Mucosa of gallbladder (tissue), 1 donor: Measurements from ENCODE around the gene JCAD. TPM values are rescaled to one million over a fixed set of nuclear protein-coding genes. Genes with fewer than 3 reads are reported as not detected.
"Not testable (repeated sequence)": the region's sequence is repeated elsewhere in the genome, so short reads cannot be mapped to it uniquely, and the experiment has no call there.

Experiments used
- DNase-seq: peaks from one replicate; pipeline ENCODE4 v3.0.0-alpha.2; 2020; ENCODE audit warnings: low spot score
- total RNA-seq: library from RNA; stranded (reverse); gene quantifications from one replicate; pipeline ENCODE4 v1.2.1, GENCODE V29; 2021
- donor health status: DM: no; HTN: no; CAD: no.

Gene JCAD
- total RNA-seq, 1 donor from 2014 or later: 25.8 TPM

DNA sequence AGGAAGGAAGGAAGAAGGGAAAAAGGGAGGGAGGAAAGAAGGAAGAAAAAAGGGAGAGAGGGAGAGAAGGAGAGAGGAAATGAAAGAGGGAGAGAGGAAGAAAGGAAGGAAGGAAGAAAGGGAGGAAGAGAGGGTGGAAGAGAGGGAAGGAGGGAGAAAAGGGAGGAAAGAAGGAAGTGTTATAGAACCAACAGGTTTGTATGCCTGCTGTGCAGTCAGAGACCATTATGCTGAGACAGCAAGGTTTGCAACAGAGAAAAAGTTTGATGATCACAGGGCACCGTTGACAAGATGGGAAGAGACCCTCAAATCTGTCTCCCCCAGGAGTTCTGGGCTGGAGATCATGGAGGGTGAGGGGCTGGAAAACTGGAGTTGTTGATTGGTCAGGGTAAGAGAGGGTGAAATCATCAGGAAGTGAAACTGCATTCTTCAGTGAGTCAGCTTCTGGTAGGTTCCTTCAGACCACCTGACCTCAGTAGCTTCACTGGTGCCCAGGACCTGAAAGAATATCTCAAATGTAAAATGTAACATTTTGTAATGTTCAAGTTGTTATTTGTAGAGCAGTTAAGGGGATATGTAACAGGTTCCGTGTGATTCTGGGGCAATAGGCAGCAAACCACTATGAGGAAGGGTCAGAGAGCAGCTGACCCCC lies 76.3 kb downstream of the JCAD start:
- DNase-seq: no peak

DNA sequence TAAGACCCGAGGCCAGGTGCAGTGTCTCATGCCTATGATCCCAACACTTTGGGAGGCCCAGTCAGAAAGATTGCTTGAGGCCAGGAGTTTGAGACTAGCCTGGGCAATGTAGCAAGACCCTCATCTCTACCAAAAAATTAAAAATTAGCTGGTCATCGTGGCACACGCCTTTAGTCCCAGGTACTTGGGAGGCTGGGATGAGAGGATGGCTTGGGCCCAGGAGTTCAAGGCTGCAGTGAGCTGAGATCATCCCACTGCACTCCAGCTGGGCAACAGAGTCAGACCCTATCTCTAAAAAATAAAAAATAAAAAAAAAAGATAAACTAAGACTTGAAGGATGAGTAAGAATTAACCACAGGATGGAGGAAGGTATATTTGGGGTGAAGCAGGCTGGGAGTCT lies 77.9 kb downstream of the JCAD start:
- DNase-seq: no peak

DNA sequence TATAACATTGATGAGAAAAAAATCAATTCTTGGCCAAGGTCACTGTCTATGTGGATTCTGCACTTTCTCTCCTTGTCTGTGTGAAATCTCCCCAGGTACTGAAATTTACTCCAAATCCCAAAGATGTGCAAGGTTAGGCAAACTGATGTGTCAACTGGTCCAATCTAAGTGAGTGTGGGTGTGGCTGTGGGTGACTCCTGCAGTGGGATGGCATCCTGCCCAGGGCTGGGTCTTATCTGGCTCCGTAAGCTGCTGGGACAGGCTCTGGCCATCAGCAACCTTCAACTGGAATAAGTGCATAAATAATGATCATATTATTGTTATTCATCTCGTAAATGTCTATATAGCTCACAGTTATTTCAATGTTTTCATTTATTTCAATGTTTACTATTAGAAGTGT lies 79.3 kb downstream of the JCAD start:
- no peak for DNase-seq

DNA sequence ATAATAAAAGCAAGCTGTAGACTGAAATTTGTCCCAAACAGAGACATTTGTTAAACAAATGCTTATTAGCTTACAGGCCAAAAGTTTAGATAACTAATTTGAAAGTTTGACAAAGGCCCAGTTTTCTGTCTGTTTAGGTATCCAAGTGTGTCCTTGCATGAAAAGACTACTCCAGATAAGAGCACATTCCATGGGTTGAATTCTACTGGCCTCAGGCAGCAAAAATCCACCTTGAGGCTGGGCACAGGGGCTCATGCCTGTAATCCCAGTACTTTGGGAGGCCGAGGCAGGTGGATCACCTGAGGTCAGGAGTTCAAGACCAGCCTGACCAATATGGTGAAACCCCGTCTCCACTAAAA lies 80.0 kb downstream of the JCAD start:
- not testable (repeated sequence) for DNase-seq

DNA sequence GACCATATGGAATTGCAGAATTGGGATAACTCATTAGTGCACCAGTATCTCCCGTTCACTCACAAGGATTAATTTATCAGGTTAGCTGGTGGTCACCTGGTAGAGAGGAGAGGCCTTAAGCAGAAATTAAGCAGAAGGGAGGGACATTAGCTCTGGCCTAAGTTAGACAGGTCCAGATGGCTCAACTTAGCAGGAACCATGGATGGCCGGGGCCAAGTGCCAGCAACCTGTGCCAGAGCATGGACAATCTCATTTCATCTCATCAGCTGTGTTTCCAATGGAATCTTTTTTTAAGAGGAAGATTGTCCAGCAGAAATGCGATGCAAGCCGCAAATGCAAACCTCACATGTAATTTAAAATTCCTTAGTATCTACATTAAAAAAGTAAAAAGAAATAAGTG lies 82.2 kb downstream of the JCAD start:
- no peak for DNase-seq

DNA sequence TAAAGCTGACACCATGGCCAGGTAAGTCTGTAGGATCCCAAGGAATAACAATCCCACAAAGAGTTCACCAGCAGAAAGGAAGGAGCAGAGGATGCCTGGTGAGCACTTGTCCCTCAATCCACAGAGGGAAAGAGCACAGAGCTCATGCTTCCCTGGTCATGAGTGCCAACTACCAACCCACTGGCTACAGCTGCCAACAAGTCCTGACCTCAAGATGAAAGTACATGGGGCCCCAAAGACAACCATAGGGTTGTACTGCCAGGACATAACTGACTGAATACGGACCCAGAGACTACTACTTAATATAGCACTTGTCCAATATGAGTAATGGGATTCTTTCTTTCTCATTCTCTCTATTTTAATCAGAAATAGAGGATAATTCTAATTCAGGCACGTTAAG lies 83.3 kb downstream of the JCAD start:
- DNase-seq: no peak

DNA sequence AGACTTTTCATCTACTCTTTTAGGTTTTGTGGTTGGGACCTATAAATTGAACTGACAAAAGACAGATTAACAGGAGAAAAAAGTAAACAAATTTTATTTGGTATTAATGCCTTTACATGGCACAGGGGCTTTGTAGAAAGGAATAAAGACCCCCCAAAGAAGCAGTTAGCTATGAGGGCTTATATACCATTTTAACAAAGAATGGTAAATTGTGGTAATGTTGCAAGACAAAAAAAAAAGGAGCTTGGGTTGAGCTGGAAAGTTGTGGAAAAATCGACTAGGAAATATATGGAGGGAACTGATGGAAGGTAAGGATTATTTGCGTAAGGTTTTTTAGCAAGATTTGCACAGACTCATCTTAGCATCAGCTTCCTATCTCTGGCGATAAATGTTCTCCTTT lies 84.6 kb downstream of the JCAD start:
- DNase-seq: no peak

DNA sequence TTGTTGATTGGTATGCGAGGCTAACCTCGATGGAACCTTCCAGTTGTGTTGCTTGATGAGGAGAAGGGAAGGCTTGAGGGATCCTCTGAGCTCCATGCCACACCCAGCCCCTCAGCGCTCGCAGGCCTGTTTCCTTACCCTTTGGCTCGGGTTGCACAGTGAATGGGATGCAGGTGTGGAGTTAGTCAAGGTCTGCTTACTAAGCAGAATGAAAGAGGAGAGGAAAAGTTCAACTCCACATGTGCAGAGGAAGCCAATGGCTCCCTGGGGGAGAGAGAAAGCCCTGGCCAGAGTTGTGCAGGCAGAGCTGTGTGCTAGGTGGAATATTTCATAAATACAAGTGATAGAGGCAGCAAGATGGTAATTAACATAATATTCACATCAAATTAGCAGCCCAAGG lies 85.5 kb downstream of the JCAD start:
- no peak for DNase-seq

DNA sequence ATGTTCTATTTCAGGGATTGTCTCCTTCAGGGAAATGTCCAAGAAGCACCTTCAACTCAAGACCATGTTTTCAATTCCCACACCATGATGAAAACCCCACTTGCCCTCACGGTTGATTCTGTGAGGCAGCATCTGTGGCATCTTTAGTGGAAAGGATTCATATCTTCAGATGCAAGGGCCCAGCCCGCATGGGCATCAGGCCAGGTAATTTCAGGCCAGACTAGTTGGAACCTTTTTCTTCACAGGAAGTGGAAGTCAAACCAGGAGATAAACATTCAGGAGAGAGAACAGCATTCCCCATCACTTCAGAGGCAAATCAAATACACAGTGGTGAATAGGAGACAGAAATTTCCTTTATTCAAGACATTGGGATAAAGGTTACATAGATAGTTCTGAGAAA lies 88.8 kb downstream of the JCAD start:
- DNase-seq: no peak

DNA sequence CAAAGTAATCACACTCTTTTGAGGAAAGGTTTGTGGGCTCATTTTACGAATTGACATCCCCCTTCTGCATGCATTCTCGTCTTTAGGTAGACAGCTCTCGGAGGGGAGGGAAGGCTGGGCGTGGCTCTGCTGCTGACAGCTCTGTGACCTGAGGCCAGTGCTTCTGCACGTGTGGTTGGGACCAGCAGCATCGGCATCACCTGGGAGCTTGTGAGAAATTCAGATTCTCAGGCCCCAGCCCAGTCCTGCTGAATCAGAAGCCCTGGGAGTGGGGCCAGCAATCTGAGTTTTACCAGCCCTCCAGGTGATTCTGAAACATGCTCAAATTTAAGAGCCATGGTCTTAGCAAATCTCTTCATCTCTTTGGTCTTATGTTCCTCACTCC lies 89.4 kb downstream of the JCAD start:
- DNase-seq: no peak

DNA sequence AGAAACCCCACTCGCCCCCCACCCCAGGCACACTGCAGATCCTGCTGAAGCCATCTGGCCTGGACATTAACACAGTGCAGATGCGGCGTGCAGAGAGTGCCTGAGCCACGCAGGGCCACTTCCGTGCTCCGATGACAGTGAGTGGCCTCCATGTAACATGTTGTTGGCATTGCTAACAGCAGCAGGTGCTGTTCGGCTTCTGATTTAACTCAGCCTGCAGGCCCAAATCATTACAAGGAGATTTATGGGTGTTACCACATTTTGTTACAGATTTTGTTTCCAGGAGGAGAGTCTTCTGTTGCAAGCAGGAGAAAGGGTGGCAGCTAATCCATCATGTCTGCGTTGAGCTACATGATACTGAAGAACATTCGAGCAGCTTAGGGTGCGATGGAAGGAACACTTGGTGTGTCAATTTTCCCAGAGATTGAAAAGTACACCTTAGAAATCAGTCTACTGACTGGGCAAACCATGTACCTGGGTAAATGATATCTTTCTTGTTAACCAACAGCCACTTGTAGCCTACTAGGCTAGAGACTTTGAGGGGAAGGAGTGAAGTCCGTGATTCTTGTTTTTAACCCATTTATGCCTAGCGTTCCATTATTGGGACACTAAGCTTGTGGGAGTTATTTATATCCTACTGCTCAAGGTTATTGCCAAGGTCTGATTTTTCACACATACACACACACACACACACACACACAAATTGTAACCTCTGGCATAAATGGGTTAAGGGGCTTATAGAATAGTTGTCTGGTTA lies 90.0 kb downstream of the JCAD start:
- no peak for DNase-seq

DNA sequence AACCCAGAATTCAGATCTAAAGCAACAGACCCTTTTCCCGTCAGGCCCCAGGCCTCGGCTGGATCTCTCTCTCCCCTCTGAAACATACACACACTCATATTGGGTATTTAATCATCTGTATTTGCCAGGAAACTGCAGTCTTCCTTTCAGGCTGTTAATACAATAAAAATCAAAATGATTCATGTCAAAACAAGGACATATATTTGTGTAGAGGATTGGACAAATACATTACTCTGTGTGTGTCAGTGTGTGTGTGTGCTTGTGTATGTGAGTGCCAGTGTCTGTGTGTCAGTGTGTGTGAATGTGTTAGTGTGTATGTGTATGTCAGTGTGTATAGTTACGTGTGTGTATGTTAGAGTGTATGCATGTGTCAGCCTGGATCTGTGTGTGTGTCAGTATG lies 90.8 kb downstream of the JCAD start:
- DNase-seq: no peak

DNA sequence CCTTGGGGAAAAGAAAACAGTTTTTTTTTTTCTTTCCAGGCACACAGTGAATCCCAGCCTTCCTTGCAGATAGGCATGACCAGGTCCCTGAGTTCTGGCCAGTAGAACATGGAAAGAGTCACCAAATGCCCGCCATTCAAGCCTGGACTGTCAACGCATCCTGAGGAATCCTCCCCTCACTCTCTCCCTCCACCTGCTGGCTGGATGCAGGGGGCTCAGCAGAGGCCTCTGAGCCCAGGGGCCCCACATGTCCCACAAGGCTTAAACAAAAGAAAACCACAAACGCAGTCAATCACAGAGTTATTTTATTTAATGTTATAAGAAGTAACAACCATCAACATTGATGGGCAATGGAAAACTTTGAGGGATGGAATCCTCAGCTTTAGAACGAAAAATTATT lies 93.1 kb downstream of the JCAD start:
- no peak for DNase-seq
